Epithelial cell of prostate (primary cell): Measurements from ENCODE around the gene TAF6.
"Not testable (repeated sequence)": the region's sequence is repeated elsewhere in the genome, so short reads cannot be mapped to it uniquely, and the experiment has no call there.

Source experiments
- DNase-seq: peaks from one replicate; pipeline ENCODE4 v3.0.0-alpha.2; 2011; ENCODE audit warnings: low read depth, low spot score
- H3K27ac ChIP-seq: fragments of 450-650 bp; 2 replicates; pipeline ENCODE4 v1.5.1; 2017; ENCODE audit warnings: mild to moderate bottlenecking

The TAF6 gene

GRCh38 chr7:100152937-100153666 lies 33.9 kb upstream of the TAF6 start:
- no peak overlapping the region for H3K27ac ChIP-seq
- no peak for DNase-seq

- no peak overlapping the region for H3K27ac ChIP-seq
- no peak for DNase-seq
These were observed 33.2 kb upstream of the TAF6 start for GRCh38 chr7:100152404-100152803.

- peak within 1 kb of the TSS; percentile 55 for H3K27ac ChIP-seq
- peak; percentile 96 for DNase-seq
These were observed 29.6 kb upstream of the TAF6 start, which contains the start of gene LAMTOR4 for GRCh38 chr7:100148559-100149328. LAMTOR4 (plus strand) TSS chr7:100148918; CDS start chr7:100148973, 55 bp downstream.

DNA sequence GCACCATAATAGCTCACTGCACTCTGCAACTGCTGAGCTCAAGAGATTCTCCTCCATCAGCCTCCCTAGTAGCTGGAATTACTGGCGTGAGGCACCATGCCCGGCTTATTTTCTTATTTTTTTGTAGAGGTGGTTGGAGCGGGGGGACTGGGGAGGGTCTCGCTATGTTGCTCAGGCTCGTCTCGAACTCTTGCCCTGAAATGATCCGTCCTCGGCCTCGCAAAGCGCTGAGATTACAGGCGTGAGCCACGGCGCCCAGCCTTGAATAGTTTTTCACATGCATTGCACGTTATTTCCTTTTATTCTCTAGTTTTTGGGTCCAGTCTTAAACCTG lies 29.0 kb upstream of the TAF6 start:
- H3K27ac ChIP-seq = peak overlapping the region; percentile 55
- no peak for DNase-seq

GRCh38 chr7:100147278-100147677 lies 28.1 kb upstream of the TAF6 start:
- H3K27ac ChIP-seq = no peak overlapping the region
- DNase-seq = no peak

DNA sequence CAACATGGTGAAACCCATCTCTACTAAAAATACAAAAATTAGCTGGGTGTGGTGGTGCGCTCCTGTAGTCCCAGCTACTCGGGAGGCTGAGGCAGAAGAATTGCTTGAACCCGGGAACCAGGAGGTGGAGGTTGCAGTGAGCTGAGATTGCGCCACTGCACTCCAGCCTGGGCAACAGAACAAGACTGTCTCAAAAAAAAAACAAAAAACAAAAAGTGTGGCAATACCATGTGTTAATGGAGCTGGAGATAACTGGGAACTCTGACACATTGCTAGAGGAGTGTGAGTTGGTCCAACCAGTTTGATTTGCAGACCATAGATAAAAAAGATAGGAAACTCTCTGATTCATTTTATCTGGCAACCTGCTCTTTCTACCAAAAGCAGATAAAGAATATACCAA lies 27.2 kb upstream of the TAF6 start:
- not testable (repeated sequence) for H3K27ac ChIP-seq
- DNase-seq = peak; percentile 60

- no peak for DNase-seq
- H3K27ac ChIP-seq = no peak overlapping the region
These were observed 23.3 kb upstream of the TAF6 start for GRCh38 chr7:100142461-100142860.

- DNase-seq = no peak
- H3K27ac ChIP-seq = no peak overlapping the region
These were observed 22.4 kb upstream of the TAF6 start for GRCh38 chr7:100141555-100141949.

DNA sequence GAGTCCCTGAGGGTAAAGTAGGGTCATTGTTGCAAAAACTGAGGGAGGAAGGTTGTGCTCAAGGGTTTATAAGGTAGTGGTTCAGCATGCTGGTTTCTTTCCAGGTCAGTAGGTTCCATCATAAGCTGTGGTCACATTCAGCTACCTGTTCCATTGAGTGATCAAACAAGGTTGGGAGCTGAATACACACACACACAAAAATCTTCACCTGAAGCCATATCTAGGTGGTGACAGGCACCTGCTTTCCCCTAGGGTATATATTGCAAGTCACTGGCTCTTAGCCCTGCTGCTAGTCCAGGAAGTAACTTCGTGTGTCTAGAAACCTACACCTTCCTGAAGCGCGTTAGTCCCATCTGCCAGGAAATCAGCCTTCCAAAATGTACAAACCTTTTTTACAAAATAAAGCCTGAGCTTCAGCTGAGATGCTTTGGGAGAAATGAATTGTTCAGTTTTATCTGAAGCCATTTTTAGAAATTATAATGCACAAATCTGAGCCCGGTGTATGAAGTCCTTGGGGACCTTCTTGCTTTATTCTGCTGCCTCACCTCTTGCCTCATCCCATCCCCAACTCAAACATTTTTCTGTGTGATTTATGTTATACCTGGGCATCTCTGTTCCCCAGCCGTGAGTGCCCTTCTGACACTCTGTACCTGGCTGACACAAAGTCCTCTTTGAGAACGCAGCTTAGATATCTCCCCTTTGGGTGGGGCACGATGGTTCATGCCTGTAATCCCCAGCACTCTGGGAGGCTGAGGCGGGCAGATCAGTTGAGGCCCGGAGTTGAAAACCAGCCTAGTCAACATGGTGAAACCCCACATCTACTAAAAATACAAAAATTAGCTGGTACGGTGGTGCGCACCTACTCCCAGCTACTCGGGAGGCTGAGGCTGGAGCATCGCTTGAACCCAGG lies 18.9 kb upstream of the TAF6 start:
- no peak overlapping the region for H3K27ac ChIP-seq
- no peak for DNase-seq

- DNase-seq = no peak
- H3K27ac ChIP-seq = no peak overlapping the region
These were observed 13.6 kb upstream of the TAF6 start for GRCh38 chr7:100132697-100133151.

DNA sequence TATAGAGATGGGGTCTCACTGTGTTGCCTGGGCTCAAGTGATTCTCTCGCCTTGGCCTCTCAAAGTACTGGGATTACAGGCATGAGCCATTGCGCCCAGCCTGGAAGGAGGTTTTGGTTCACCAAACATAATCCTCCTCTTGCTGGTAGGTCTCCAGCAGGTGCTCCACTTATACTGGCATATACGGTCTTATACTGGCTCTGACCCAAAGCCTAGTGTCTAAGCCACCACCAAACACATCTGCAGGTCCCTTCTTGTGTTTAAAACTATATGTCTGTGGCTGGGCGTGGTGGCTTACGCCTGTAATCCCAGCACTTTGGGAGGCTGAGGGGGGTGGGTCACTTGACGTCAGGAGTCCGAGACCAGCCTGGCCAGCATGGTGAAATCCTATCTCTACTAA lies 13.0 kb upstream of the TAF6 start:
- no peak overlapping the region for H3K27ac ChIP-seq
- DNase-seq = no peak

DNA sequence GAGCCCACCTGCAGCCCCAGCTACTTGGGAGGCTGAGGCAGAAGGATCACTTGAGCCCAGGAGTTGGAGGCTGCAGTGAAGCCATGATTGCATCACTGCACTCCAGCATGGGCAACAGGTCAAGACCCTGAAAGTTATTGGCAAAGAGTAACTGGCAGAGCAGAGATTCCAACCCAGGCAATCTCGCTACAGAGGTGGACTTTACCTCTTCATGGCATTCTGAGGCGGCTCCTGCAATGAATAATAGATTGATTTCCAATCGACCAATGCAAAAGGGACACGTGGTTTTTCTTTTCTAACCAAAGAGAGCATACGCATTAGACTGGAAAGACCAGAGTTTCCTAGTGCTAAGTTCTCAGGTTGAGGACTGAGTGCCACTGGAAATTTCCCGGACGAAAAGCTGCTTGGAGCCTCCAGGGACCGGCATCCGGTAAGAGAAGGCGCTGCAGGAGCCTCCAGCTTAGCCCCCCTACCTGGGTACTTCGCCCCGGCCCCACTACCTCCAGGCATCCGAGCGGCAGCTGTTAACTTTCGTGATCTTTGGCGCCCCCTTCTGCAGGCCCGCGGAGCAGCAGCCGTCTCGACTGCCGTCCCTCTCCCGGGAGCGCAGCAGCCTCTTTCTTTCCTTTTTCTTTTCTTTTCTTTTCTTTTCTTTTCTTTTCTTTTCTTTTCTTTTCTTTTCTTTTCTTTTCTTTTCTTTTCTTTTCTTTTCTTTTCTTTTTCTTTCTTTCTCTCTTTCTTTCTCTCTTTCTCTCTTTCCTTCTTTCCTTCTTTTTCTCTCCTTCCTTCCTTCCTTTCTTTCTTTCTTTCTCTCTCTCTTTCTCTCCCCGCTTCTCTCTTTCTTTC lies 11.7 kb upstream of the TAF6 start:
- DNase-seq = no peak
- peak overlapping the region; percentile 40 for H3K27ac ChIP-seq

DNA sequence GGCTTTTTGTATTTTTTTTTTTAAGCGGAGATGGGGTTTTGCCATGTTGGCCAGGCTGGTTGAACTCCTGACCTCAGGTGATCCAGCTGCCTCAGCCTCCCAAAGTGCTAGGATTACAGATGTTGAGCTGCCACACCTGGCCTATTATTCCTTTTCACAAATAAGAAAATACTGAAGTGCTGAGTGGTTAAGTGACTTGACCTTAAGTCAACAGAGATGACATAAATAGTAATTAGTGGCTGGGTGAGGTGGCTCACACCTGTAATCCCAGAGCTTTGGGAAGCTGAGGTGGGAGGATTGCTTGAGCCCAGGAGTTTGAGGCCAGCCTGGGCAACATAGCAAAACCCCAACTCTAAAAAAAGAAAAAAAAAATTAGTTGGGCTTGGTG lies 11.1 kb upstream of the TAF6 start:
- peak overlapping the region; percentile 40 for H3K27ac ChIP-seq
- not testable (repeated sequence) for DNase-seq

DNA sequence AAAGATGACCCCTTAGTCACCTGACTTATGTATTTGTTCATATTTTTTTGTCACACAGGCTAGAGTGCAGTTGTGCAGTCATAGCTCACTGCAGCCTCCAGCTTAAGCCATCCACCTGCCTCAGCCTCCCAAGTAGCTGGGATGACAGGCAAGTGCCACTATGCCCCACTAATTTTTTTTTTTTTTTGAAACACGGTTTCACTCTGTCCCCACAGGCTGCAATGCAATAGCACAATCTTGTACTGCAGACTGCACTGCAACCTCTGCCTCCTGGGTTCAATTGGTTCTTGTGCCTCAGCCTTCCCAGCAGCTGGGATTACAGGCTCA lies 9.4 kb upstream of the TAF6 start:
- H3K27ac ChIP-seq = no peak overlapping the region
- DNase-seq = no peak

GRCh38 chr7:100127866-100128636 lies 8.9 kb upstream of the TAF6 start:
- H3K27ac ChIP-seq = peak overlapping the region; percentile 89
- no peak for DNase-seq

DNA sequence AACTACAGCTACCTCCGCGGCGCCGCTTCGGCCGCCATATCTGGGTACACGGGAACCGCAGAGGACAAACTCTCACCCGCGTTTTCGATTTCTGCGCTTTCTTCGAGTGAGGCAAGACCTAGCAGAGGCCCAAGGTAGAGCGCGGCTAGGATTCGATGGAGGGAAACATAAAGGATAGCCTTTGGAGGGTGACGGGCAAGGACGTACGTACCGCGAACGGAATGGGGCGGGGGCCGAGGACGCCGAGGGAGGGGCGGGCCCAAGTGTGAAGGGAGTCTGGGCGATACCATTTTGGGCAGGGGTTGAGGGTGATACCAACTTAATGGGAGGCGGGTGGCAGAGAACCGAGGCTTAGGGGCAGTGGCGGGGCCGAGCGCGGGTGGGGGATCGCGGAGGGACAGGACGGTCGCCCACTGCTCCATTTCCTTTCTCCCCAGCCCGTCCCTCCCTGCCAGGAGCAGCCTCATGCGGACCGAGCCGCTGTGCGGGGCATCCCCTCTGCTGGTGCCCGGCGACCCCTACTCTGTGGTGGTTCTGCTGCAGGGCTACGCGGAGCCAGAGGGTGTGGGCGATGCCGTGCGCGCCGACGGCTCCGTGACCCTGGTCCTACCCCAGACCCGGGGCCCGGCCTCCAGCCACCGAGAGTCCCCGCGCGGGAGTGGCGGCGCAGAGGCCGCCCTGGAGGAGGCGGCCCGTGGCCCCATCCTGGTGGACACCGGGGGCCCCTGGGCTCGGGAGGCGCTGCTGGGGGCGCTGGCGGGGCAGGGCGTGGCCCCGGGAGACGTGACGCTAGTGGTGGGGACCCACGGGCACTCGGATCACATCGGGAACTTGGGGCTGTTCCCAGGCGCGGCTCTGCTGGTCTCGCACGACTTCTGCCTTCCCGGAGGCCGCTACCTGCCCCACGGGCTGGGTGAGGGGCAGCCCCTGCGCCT lies 8.0 kb upstream of the TAF6 start, which contains the start of gene MBLAC1:
MBLAC1 (plus strand) TSS at position 37 of the 935 bp plus-strand sequence; CDS start at position 466, 429 bp downstream.
- peak within 1 kb of the TSS; percentile 89 for H3K27ac ChIP-seq
- peak; percentile 43 for DNase-seq

DNA sequence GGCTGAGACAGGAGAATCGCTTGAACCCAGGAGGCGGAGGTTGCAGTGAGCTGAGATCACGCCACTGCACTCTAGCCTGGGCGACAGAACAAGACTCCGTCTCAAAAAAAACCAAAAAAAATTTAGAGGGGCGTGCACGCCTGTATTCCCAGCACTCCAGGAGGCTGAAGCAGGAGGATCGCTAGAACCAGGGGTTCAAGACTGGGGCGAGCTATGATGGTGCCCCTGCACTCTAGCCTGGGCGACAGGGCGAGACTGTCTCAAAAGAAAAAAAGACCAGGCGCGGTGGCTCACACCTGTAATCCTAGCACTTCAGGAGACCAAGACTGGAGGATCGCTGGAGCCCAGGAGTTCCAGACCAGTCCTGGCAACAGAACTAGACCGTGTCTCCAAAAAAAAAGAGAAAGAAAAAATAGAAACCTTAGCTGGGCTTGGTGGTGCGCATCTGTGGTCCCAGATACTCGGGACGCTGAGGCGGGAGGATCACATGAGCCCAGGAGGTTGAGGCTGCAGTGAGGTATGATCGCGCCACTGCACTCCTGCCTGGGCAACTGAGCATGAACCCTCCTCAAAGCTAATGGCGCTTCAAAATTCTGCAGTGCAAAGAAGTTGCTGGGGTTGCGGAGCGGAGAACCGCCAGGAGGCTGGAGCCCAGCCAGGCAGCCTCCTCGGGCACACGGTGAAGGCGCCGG lies 7.2 kb upstream of the TAF6 start:
- no peak for DNase-seq
- peak overlapping the region; percentile 89 for H3K27ac ChIP-seq
